GM10266 (cell line): ENCODE measurements around the gene PRSS33.

ENCODE experiments used
- DNase-seq: peaks from one replicate; pipeline ENCODE4 v3.0.0; 2012; ENCODE audit errors: extremely low spot score
- TF ChIP-seq, protein P1 (sequence below): IDR thresholded peaks from 2 replicates; pipeline ENCODE4 v1.5.1; 2012; ENCODE audit warnings: mild to moderate bottlenecking, low read depth; ENCODE audit not compliant: control insufficient read depth, insufficient read depth; ENCODE audit errors: missing control alignments

Gene PRSS33, protein sequence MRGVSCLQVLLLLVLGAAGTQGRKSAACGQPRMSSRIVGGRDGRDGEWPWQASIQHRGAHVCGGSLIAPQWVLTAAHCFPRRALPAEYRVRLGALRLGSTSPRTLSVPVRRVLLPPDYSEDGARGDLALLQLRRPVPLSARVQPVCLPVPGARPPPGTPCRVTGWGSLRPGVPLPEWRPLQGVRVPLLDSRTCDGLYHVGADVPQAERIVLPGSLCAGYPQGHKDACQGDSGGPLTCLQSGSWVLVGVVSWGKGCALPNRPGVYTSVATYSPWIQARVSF

DNA sequence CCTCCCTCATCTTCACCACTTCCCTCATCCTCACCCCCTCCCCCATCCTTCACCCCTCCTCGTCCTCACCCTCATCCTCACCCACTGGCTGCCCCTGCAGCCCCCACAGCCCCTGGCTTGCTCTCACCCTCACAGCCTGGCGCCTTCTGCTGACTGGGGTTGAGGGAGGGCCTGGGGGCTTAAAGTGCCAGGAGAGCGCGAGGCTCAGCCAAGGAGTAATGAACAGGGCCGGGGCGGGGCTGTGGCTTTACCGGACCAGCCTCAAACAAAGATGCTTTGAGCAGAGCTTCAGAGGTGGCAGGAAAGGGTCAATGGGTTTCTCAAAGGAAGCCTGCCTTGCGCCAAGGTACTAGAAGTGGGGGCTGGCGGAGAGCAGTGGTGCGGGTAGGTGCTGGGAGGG lies at the start of gene PRSS33:
Gene PRSS33 (minus strand): TSS at position 155 of the 400 bp plus-strand sequence. CDS start 1,013 bp downstream, outside the sequence.
- no peak for DNase-seq
- TF ChIP-seq, protein P1, sequence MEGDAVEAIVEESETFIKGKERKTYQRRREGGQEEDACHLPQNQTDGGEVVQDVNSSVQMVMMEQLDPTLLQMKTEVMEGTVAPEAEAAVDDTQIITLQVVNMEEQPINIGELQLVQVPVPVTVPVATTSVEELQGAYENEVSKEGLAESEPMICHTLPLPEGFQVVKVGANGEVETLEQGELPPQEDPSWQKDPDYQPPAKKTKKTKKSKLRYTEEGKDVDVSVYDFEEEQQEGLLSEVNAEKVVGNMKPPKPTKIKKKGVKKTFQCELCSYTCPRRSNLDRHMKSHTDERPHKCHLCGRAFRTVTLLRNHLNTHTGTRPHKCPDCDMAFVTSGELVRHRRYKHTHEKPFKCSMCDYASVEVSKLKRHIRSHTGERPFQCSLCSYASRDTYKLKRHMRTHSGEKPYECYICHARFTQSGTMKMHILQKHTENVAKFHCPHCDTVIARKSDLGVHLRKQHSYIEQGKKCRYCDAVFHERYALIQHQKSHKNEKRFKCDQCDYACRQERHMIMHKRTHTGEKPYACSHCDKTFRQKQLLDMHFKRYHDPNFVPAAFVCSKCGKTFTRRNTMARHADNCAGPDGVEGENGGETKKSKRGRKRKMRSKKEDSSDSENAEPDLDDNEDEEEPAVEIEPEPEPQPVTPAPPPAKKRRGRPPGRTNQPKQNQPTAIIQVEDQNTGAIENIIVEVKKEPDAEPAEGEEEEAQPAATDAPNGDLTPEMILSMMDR, result no peak

DNA sequence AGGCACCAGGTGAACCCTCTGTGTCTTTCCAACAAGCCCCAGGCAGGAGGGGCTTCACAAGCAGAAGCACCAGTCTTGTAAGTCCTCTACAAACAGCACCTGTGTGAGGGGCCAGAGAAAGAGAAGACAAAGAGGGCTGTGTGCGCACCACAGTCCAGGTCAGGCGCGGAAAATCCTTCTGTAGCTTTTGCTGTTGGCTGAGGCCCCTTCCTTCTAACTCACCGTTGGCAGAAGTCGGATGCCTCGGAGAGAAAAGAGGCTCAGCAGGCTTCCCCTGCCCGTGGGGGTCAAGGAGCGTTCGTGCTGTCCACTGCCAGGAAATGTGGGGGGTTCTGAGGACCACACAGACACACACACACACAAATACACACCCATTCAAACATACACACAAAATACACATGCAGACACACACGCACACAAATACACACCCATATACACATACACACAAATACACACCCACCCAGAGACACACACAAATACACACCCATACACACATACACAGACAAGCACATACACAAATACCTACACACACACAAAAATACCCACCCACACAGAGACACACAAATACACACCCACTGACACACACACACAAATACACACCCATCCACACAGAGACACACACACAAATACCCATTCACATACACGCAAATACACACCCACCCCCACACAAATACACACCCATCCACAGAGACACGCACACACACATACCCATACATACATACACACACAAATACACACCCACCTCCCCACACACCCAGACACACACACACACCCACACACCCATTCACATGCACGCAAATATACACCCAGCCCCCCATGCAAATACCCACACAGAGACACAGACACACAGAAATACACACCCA lies 49.5 kb upstream of the PRSS33 start:
- DNase-seq, result no peak
- TF ChIP-seq, protein P1, result no peak

DNA sequence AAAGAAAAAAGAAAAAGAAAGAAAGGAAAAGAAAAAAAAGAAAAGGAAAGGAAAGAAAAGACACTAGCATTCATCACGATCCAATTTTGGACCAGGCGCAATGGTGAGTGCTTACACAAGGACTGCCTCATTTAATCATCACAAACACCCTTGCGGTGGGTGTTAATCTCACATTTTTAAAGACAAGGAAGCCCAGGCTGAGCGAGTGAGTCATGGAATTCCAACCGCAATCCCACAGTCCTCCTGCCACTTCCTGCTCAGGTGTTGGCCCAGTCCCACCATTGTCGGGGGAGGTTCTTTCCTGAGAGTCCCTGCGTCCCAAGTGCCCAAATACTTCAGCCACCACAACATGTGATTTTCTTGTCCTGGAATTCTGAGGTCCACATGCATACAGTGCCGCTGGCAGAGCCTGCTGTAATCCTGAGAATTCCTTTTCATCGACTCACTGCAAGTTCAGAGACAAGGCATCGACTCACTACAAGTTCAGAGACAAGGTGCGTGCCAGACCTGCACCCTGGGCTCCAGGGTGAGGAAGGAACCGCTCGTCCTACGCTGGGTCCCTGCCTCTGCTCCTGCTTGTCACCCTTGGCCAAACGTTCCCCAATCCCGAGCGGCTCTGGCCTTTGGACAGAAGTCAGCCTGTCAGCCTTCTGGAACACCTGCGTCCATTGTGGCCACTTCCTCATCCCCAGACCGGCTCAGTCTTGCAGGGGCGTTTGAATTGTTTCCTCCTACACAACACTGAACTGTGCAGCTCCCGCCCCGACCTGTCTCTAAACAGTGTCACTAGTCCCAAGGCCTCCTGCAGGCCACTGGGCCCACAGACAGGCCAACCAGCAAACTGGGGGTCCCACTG lies 48.5 kb upstream of the PRSS33 start:
- no peak for DNase-seq
- TF ChIP-seq, protein P1, result no peak

DNA sequence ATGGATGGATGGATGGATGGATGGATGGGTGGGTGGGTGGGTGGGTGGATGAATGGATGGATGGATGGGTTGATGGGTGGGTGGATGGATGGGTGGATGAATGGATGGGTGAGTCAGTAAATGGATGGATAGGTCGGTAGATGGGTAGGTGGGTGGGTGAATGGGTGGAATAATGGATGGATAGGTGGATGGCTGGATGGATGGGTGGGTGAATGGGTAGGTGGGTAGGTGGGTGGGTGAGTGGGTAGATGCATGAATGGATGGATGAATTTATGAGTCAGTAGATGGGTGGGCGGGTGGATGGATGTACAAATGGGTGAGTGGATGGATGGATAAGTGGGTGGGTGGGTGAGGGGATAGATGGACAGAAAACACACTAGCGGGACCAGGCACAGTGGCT lies 47.6 kb upstream of the PRSS33 start:
- DNase-seq, result no peak
- TF ChIP-seq, protein P1, result no peak

DNA sequence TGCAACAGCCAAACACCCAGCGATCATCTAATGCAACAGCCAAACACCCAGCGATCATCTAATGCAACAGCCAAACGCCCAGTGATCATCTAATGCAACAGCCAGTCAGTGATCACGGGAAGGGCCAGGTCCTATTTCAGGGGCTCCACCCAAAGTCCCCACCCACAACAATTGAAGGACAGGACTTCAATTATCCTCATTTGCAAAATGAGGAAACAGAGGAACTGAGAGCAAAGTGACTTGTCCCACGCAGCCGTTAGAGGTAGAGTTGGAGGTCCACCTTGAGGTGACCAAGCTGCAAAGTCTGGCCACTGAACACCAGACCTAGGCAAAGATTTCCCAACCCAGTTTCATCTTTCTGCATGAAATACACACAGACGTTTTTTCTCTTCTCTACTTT lies 46.4 kb upstream of the PRSS33 start:
- no peak for DNase-seq
- TF ChIP-seq, protein P1, result no peak

DNA sequence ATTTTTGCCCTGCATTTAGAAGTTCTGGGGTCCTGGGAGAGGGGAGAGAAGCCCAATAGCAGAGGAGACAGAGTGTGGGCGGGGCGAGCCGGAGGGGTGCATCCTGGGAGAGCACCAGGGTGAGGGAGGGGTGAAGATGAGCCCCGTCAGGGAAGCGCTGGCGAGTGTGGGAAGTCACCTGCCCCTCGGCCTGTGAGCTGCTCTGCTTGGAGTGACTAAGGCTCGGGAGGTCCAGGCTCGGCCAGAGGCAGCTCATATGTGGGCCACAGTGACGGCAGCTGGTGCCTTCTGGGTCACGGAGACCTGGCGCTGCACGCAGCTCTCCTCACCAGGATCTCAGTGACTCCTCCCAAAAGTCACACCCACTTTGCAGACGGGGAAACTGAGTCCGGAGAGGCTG lies 43.8 kb upstream of the PRSS33 start:
- TF ChIP-seq, protein P1, result no peak
- no peak for DNase-seq
